Measurements from ENCODE around the gene AFAP1L2.

Gene AFAP1L2

GRCh38 chr10:114246679-114247305 is 157.5 kb downstream of the AFAP1L2 start:
- DNase-seq (ENCODE audit: extremely low read depth in 1 of 2, low read depth in 1 of 2), result no peak

GRCh38 chr10:114245121-114245791 is 159.0 kb downstream of the AFAP1L2 start:
- DNase-seq (ENCODE audit: extremely low read depth in 1 of 2, low read depth in 1 of 2), result no peak

Measured in activated CD8-positive, alpha-beta memory T cell treated with anti-CD3 and anti-CD28 coated beads for 1 hour (primary cell).